Testis (tissue), 3 donors: ENCODE results near the gene ZNF397. TPM values are rescaled to one million over a fixed set of nuclear protein-coding genes. Genes with fewer than 3 reads are reported as not detected.

Source experiments
- DNase-seq: peaks from one replicate; pipeline ENCODE4 v3.0.0-alpha.2; 2019
- H3K27ac ChIP-seq, 2 donors: fragments of 200-600 bp; sonication (generic); one replicate each; pipeline ENCODE4 v1.5.1; 2019
- H3K27me3 ChIP-seq: fragments of 200-600 bp; sonication (generic); one replicate; pipeline ENCODE4 v1.5.1; 2019
- H3K36me3 ChIP-seq: fragments of 200-600 bp; sonication (generic); one replicate; pipeline ENCODE4 v1.5.1; 2017; ENCODE audit warnings: low read depth; ENCODE audit errors: missing control alignments
- H3K4me1 ChIP-seq: fragments of 200-600 bp; sonication (generic); one replicate; pipeline ENCODE4 v1.5.1; 2019
- H3K4me3 ChIP-seq, 2 donors: fragments of 200-600 bp; sonication (generic); one replicate each; pipeline ENCODE4 v1.5.1; 2017 to 2019
- H3K9me3 ChIP-seq: fragments of 200-600 bp; sonication (generic); one replicate; pipeline ENCODE4 v1.5.1; 2017
- CTCF ChIP-seq, 3 experiments: fragments of 450-650 bp in 2 of 3; fragments of 200-600 bp in 1 of 3; sonication (generic) in 1 of 3; IDR thresholded peaks; one replicate each; pipeline ENCODE4 v1.5.1; 2016 to 2019; ENCODE audit warnings: antibody characterized with exemption in 3 of 3, mild to moderate bottlenecking in 2 of 3, moderate library complexity in 1 of 3
- POLR2A ChIP-seq: fragments of 450-650 bp; IDR thresholded peaks from one replicate; pipeline ENCODE4 v1.6.1; 2017; ENCODE audit warnings: antibody characterized with exemption, mild to moderate bottlenecking, moderate library complexity
- WGBS, 2 donors: methylation state at CpG; one replicate each; pipeline ENCODE4 v1.1.5; 2018; 5-methylcytosine and 5-hydroxymethylcytosine counted together
- intact Hi-C: fragments of 100-400 bp; cut with DNase I; formaldehyde crosslinking; loops from one replicate; pipeline ENCODE4 v1.15.1; 2023; ENCODE audit warnings: low total_unique reads
- polyA plus RNA-seq: library from polyadenylated mRNA; stranded (reverse); fragments of 350-450 nt; fragmentation: Illumina TruSeq; extraction: RNeasy Lipid Tissue Mini Kit (QIAGEN cat#74804); gene quantifications from one replicate; pipeline ENCODE4 v1.2.3, GENCODE V29; 2014; ENCODE audit warnings: low read depth, low replicate concordance; ENCODE audit not compliant: insufficient read depth
- total RNA-seq, 2 donors: library from RNA; depleted of rRNA; stranded (reverse); fragments of >200 nt; gene quantifications; one replicate each; pipeline ENCODE4 v1.2.3, GENCODE V29; 2016

Gene ZNF397
- total and polyA plus RNA-seq, 3 donors from 2014 or later, result 21.6 to 36.6 (median 32.2) TPM

- H3K9me3 ChIP-seq, result no peaks in the 10 kb centered on the region
- WGBS, 2 donors, result 87 to 100% methylated on average over 2 of the region's 2 CpGs
- intact Hi-C loops, result no loop called here
- H3K4me1 ChIP-seq, result peaks cover 3% of the 10 kb centered on the region
- no peak for TF ChIP-seq POLR2A
- TF ChIP-seq CTCF (IDR thresholded peaks at IDR 0.05), result no peak
- no peaks in the 10 kb centered on the region for H3K27me3 ChIP-seq
- DNase-seq, result no peak
- no peak overlapping the region for H3K4me3 ChIP-seq
- H3K36me3 ChIP-seq, result peaks cover 4% of the 10 kb centered on the region
- no peak overlapping the region for H3K27ac ChIP-seq
These were observed 55.2 kb downstream of the ZNF397 start for GRCh38 chr18:35296060-35296459.

- intact Hi-C loops, result no loop called here
- no peak overlapping the region for H3K27ac ChIP-seq
- no peaks in the 10 kb centered on the region for H3K9me3 ChIP-seq
- TF ChIP-seq POLR2A, result no peak
- TF ChIP-seq CTCF (IDR thresholded peaks at IDR 0.05), result no peak
- H3K4me1 ChIP-seq, result no peaks in the 10 kb centered on the region
- WGBS, 2 donors, result 93 to 95% methylated on average over 4 of the region's 4 CpGs
- no peaks in the 10 kb centered on the region for H3K27me3 ChIP-seq
- DNase-seq, result no peak
- H3K4me3 ChIP-seq, result no peak overlapping the region
- no peaks in the 10 kb centered on the region for H3K36me3 ChIP-seq
These were observed 62.8 kb downstream of the ZNF397 start for GRCh38 chr18:35303610-35304009.

GRCh38 chr18:35306588-35307250 is 65.9 kb downstream of the ZNF397 start:
- TF ChIP-seq POLR2A, result no peak
- Histone ChIP-seq H3K4me1 (no peaks in the 10 kb centered on the region), H3K9me3 (no peaks in the 10 kb centered on the region), H3K36me3 (no peaks in the 10 kb centered on the region), H3K4me3 (no peak overlapping the region), H3K27me3 (no peaks in the 10 kb centered on the region), H3K27ac (no peak overlapping the region)
- no peak for DNase-seq
- intact Hi-C loops, result no loop called here
- 92 to 99% methylated on average over 5 of the region's 5 CpGs for WGBS, 2 donors

Other genes starting within 250 kb of the ZNF397 start
- 10 to 100 TPM; 15.2 to 17.2 TPM for gene MAPRE2, start 199.6 kb upstream of the ZNF397 start, total RNA-seq
- 14.8 TPM for gene MAPRE2, start 199.6 kb upstream of the ZNF397 start, polyA plus RNA-seq
- gene ZSCAN30, start 49.2 kb downstream of the ZNF397 start, total RNA-seq, result 10 to 100 TPM; 24.5 to 31.5 TPM
- 15.9 TPM for gene ZSCAN30, start 49.2 kb downstream of the ZNF397 start, polyA plus RNA-seq
- 10 to 100 TPM; 38.9 to 39.8 TPM for gene ZNF24, start 103.4 kb downstream of the ZNF397 start, total RNA-seq
- gene ZNF24, start 103.4 kb downstream of the ZNF397 start, polyA plus RNA-seq, result 29.2 TPM
- gene ZNF396, start 136.3 kb downstream of the ZNF397 start, total RNA-seq, result 1 to 10 TPM; 3.7 to 7.3 TPM
- 9.3 TPM for gene ZNF396, start 136.3 kb downstream of the ZNF397 start, polyA plus RNA-seq